T-helper 1 cell treated with Interleukin-12 subunit alpha and Interleukin-12 subunit beta and Interleukin-4 antibody, amounts not matched to agents 30 ng/mL and 1 ng/mL, for 36 hours (primary cell): Measurements from ENCODE around the gene IGIP. TPM values are rescaled to one million over a fixed set of nuclear protein-coding genes. Genes with fewer than 3 reads are reported as not detected.

Source experiments
- intact Hi-C: fragments of 100-400 bp; cut with micrococcal nuclease; formaldehyde crosslinking; loops from one replicate; pipeline ENCODE4 v1.15.1; 2024
- total RNA-seq: library from RNA; stranded (reverse); gene quantifications from 2 replicates; pipeline ENCODE4 v1.2.3, GENCODE V29; 2022

IGIP gene
- total RNA-seq, 1 donor from 2014 or later = 3.9 TPM

DNA sequence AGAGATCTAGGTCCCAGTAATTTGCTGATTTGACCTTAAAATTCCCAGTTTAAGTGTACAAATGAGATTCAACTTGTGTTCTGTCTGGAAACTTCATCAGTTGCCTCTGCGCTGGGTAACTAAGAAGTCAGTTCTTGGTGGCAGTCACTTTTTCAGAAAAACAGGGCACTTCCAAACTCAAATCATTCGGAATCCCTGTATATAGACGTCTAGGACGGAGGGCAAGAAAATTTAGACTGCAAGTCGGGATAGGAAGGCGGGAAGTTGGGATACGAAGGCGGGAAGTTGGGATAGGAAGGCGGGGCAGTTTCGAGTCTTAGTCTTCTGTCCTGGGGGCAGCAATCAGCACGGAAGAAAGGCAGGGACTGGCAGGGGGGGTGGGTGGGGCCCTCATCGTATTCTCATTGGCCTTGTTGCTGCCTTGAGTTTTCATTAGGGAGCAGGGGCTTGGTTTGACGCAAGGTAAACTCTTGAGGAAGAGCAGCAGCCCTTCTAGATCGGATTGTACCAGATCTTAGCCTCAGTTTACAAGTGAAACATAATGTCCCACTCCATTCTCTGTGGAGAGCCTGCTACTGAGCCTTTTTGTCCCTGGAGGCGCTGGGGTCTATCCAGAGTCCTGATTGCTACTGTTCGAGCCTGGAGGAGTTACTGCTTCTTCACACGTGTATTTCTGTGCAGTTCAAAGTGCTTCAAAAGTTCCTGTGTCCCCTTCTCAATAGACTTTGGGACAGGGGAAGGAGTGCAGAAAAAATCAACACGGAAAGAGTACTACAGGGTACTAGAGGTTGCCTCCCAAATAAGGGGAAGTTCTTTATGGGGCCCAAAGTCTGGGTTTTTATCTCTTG, 14.5 kb upstream of the IGIP start:
- intact Hi-C loops = loop anchor here (5.0 to 10.0 kb wide), 3 partner anchors 131 to 1214 kb away; partner anchors contain the start of gene TAF7

DNA sequence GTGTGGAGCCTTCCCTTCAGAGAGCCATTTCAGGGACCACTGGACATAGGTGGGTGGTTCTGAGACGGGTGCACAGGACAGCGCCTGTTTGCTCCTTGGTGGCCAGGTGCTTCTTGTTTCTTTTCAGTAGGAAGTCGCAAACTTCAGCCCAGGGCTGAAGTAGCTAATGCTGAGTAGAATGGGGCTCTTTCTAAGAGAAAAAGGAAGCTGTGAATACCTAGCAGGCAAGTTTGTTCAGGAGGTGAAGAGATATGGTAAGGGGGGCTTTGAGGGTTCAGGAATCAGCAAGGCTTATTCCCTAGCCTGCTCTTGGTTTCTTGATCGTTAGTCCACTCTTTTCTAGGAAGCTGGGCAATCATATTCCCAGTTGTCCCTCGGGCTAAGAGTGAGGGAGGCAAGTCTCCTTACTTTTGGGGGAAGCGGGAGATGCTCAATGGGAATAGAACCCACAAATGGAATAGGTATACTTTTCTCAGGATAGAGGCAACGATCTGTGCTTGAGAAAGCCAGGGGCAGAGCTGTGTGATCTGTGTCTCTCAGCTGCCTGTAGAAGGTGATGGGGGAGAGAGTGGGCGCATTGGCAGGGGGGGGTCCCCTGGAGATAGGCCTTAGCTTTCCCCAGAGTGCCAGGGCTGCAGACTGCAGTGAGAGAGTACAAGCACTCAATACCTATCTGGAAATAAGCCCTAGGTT, 13.7 kb upstream of the IGIP start:
- intact Hi-C loops = loop anchor here (5.0 to 10.0 kb wide), 3 partner anchors 130 to 1213 kb away; partner anchors contain the start of gene TAF7

DNA sequence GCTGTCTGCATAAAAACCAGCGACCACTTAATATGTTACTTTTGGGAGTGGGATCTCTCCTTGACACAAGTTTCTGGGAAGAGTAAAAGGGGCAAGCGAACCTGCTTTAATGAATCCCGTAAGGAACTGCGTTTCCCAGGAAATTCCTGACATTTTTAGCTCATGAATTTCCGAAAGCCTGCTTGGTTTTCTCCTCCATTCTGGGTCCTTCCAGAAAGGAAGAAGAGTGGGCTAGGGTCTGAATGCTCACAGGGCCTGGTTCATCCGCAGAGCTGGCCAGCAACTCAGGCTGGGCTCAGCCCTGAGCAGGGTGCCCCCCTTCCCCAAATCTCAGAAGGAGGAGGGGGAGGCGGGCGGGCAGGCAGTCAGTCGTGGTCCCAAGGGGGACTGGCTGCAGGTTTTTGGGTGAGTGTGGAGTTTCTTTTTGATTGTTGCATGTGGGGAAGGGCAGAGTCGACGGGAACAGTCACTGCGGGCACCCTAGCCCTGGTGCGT, 13.0 kb upstream of the IGIP start:
- intact Hi-C loops = loop anchor here (1.0 to 10.0 kb wide), 4 partner anchors 63 to 1212 kb away; partner anchors contain the start of genes CYSTM1 and TAF7

DNA sequence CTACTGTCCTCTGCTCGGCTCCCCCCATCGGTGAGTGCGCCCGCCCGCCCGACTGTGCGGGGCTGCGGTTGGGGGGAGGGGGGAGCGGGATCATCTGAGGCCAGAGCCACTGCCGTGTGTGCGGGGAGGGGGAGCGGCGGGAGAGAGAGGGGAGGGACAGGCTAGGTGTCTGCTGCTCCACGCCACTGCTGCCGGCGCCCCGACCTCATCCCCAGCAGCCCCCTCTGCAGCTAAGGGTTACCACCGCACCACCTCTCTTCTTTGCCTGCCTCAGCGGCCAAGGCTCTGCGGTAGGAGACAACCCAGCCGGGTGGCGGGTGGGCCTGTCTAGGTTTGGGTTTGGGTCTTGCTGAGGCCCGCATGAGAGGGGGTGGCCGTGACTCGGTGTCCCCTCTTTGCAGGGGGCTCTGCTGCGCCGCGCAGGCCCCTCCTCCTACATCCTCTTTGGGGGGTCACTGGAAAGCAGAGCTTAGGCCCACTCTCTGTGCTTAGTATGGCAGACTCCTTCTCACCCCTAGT, 12.5 kb upstream of the IGIP start:
- intact Hi-C loops = loop anchor here (1.0 to 10.0 kb wide), 4 partner anchors 62 to 1212 kb away; partner anchors contain the start of genes CYSTM1 and TAF7

DNA sequence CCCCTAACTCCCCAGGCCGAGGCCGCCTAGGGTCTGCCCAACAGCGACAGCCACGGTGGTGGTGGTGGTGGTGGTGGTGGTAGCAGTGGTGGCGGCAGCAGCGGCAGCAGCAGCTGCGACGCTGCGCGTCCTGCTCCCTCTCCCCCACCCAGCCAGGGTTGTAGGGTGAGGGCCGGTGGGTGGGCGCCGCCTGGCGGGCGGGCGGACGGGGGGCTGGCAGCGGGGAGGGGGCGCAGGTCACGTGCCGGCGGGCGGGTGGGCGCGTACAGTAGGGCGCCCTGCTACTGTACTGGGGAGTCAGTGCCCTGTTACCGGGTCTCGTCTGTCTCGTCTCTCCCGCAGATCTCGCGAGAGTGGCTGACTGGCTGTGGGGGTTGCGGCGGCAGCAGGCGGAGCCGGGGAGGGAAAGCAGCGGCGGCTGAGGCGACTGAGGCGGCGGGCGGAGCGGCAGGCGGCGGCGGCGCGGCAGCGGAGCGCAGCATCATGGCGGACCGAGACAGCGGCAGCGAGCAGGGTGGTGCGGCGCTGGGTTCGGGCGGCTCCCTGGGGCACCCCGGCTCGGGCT, 12.0 kb upstream of the IGIP start, which contains the start of gene PURA:
Gene PURA (plus strand): TSS at position 411 of the 565 bp plus-strand sequence. CDS start 73 bp downstream, at position 484.
- intact Hi-C loops = loop anchor here (1.0 to 10.0 kb wide), 6 partner anchors 44 to 1571 kb away; partner anchors contain the start of genes CYSTM1, ETF1 and TAF7

DNA sequence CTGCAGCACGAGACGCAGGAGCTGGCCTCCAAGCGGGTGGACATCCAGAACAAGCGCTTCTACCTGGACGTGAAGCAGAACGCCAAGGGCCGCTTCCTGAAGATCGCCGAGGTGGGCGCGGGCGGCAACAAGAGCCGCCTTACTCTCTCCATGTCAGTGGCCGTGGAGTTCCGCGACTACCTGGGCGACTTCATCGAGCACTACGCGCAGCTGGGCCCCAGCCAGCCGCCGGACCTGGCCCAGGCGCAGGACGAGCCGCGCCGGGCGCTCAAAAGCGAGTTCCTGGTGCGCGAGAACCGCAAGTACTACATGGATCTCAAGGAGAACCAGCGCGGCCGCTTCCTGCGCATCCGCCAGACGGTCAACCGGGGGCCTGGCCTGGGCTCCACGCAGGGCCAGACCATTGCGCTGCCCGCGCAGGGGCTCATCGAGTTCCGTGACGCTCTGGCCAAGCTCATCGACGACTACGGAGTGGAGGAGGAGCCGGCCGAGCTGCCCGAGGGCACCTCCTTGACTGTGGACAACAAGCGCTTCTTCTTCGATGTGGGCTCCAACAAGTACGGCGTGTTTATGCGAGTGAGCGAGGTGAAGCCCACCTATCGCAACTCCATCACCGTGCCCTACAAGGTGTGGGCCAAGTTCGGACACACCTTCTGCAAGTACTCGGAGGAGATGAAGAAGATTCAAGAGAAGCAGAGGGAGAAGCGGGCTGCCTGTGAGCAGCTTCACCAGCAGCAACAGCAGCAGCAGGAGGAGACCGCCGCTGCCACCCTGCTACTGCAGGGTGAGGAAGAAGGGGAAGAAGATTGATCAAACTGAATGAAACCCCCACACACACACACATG, 11.2 kb upstream of the IGIP start:
- intact Hi-C loops = loop anchor here (1.0 to 10.0 kb wide), 6 partner anchors 30 to 1572 kb away; partner anchors contain the start of genes ETF1 and TAF7

DNA sequence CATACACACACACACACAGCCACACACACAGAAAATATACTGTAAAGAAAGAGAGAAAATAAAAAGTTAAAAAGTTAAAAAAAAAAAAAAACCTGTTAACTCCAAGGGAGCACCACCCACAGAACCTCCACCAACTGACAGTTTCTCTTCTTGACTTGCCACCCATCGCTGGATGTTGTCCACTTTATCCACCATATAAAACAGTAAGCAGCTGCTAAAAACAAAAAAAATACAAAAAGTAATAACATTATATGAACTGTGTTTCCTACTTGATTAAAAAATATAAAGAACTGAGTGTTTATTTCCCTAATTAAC, 10.6 kb upstream of the IGIP start:
- intact Hi-C loops = loop anchor here (1.0 to 10.0 kb wide), 3 partner anchors 29 to 1572 kb away; partner anchors contain the start of genes ETF1 and TAF7

DNA sequence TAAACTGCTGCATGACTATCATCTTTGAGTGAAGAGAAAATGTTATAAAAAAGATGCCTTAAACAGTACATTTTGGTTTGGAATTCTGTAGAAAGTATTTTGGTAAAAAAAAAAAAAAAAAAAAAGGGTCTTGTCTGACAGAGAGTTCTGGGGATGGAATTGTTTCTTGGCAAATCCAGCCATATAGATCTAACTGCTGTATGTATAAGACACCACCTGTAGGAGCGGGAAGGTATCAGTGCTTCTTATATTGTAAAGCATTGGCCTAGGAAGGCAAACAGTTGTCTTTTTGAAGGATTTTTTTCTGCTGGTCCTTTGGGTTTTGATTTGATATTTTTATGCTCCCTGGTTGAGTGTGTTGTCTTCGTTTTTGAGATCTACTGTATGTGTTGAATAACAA, 9.0 kb upstream of the IGIP start:
- intact Hi-C loops = loop anchor here (1.0 to 10.0 kb wide), 4 partner anchors 9 to 1208 kb away; partner anchors contain the start of gene TAF7

DNA sequence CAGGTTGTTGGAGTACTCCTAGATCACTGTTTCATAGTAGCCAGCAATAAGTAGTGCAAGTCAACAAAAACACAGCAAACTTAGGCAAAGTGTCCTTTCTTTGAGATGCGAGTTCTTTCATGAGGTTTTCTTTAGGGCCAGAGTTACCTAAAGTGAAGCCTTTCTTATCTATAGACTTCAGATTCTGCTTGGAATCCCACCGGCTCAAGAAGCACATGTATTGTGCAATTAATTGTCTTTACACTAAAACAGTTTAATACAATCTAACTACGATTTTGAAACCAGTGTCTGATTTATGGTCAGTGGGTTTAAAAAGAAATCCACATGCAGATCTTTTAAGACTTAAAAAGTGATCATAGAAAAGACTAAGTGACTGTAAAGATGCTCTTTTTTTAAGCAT, 8.2 kb upstream of the IGIP start:
- intact Hi-C loops = loop anchor here (2.0 to 10.0 kb wide), 2 partner anchors 13 to 1207 kb away; partner anchors contain the start of gene TAF7

DNA sequence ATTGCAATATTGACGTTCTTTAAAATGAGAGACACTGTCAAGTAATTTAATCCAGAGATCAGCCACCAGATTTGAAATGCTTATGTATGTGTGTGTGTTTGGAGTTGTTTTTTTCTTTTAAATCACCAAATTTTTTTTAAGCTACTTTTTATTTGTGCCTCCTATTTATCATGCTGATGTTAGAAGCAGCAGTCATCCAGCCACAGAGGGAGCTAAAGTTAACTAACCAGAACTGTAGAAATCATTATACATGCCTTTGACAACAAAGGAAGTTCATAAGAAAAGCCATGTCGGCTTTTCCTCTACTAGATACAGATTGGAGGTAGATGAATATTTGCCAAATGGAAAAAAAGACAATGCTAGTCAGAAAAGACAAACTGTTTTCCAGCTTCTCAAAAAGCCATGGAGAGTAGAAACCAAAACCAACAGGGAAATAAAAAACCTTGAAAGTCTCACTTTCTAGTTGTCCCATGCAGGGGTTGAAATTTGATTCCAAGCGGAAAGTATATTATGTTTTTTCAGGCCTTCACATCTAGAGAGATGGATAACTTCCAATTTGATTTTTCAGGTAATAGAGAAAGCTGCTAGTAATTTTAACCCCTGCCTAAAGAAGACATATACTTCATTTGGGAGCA, 7.3 kb upstream of the IGIP start:
- intact Hi-C loops = loop anchor here (10.0 kb wide), 1 partner anchor 1206 kb away; the partner anchor contains the start of gene TAF7

DNA sequence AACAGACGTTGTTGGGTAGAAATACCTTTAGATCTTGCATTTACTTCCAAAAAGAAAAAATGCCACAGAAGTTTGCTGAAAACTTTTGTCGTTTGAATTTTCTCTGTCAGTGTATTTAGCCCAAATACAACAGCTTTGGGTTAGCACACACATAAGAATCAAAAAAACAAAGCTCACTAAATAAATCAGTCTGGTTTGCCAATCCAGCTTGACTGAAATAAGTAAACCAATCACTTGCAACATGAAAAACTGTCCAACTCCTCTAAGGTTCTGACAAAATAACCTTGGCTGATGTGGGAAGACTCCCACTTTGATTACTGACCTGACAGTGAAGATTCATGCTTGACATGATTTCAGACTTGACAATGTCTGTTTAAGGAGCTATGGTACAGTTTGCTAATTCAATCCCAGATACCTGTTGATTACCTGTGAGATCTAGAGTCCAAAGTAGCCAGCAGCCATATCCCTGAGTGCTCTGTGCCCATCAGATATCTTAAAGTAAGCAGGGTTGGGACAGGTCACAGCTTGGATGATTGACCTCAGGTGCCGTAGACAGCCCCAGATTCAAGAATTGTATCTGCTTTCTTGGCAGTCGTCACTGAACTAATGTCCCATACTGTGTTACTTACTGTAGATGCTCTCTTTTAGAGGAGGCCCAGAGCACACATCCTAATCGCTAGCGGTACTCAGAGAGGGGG, 727 bp downstream of the IGIP start:
- intact Hi-C loops = no loop called here

DNA sequence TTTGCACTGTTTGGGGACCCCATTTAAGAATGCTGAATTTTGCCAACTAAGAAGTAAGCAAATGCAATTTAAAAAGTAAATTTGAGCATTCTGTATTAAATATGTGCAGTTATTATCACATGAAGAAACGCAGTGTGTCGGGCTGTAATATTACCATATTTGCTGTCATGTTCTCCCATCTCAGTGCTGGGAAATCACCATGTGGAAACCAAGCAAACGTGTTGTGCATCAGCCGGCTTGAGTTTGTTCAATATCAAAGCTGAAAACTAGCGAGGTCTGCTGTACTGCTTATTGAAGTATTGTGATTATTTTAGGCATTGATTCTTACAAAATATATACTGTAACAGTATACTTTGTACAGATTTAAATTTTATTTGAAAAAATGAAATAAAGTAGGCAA, 2.6 kb downstream of the IGIP start:
- intact Hi-C loops = no loop called here

DNA sequence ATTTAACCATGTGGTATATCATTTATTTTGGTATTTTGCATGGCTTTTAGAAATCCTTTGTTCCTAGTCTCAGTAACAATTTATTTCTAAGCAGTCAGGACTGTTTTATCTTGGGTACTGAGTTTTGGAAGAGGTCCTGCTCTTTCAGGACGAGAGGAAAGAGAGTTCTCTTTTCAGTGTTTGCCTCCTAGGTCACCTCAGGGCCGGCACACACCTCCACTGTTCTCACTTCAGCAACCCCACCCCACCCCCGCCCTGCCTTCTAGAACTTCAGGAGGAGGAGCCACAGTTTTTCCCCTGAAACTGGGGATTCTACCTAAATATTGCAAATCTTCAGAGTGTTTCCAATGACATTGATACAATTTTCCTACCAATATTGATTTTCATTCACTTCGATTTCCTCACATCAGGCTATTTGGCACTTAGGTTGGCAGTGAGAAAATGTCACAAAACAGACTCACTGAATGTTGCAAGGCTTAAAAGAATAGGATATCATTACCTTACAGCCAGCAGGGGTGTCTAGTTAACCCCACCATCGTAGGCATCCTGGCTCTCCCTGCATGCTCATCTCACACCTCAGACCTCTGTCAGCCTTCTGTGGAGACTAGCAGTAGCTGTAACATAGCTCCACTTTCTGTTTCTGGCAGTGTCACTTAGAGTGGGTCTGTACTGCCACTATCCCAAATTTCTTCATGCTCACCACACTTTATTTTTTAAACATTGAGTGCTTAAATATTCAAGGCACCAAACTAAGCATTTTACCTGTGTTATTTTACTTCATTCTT, 5.4 kb downstream of the IGIP start:
- intact Hi-C loops = loop anchor here (2.0 kb wide), 1 partner anchor 14 kb away; no protein-coding TSS in a partner anchor

DNA sequence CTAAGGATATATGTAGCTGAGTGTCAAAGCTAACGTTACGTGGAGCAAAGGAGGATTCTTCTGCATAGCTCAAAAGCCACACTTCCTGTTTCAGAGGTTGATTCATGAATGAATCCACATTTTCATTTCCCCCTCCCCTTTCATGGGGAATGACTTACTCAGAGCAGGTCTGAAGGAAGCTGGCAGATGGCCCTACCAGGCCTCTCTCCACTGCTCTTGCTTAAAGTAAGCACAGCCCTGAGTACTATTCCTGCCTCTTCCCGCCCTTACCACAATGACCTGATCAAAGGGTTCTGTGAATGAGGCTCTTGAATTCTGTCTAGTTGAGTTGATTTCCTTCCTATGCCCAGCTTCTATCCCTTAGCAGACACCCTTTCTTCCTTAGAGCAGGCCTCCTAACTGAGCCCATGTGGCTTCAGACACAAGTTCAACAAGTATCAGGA, 6.3 kb downstream of the IGIP start:
- intact Hi-C loops = loop anchor here (2.0 kb wide), 1 partner anchor 15 kb away; no protein-coding TSS in a partner anchor

DNA sequence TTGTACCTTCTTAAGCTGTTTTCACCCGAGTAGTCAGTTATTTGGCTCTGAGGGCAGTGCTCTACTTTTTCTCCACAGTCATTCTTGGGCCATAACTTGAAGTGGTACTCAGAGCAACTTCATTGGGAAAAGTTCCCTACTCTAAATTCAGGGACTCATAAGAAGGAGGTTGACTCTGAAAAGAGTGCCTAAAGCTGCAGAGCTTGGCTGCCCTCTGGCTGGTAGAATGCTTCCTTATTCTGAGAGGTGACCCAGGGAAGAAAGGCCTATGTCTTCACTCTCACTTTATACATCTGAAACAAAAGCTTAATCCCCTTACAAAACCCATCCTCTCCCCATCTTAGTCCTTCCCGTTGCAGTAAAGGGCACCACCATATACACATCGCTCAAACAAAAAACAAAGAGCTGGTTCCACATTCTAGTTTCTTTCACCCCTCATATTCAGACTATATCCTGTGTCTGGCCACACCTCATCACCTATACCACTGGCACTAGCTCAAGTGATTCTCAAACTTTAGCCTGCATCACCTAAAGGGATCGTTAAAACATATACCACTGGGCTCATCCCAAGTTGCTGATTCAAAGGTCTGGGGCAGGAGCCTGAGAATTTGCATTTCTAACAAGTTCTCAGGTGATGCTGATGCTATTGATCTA, 7.9 kb downstream of the IGIP start:
- intact Hi-C loops = no loop called here

DNA sequence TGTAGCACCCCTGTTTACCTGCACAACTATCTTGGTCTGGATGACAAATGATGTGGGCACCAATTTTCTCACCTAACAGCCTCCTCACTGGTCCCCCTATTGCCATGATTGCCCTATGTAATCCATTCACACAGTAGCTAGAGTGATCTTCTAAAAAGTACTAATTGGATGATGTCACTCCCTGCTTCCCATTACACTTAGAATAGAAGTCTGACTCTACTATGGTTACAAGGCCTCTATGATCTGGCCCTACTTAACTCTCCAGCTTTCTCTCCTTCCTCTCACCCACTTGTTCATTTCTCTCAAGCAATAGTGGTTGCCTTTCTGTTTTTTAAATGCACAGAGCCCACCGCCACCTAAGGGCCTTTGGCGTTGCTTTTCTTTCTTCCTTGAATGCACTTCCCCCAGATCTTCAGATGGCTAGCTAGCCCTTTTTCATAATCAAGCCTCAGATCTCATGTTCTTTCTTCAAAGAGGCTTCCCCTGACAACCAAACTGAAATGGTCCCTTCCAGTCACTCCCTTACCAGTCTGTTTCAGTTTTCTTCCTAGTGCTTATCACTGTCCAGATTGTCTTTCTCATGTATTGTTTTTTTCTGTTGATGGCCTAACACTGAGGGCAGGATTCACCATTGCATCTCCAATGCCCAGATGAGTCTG, 8.7 kb downstream of the IGIP start:
- intact Hi-C loops = no loop called here

DNA sequence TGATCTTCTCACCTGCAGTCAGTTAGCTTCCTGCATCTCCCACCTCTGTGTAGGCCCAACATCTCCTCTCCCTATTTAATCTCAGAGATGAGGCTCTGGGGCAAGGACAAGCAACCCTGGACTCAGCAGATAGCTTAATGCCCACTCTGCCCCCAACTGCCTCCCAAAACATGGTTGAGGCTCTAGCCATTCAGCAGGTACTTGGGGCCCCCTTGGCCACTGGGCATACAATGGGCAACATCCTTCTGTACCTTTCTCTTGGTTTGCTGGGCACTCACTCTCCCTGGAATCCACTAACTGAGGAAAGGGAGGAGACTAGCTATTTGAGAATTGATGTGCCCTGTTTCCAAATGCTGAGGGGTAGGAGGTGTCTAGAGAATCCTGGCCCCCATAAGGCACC, 9.4 kb downstream of the IGIP start:
- intact Hi-C loops = no loop called here
